Smooth muscle cell (in vitro differentiated cells): ENCODE data around the gene VASN. TPM values are rescaled to one million over a fixed set of nuclear protein-coding genes. Genes with fewer than 3 reads are reported as not detected.

Source experiments
- DNase-seq: peaks from one replicate; lab custom pipeline; 2025; ENCODE audit not compliant: unreplicated experiment; lab: John Stamatoyannopoulos, UW
- H2AFZ ChIP-seq: fragments of 200-600 bp; sonication (generic); 2 replicates; pipeline ENCODE4 v1.6.0; 2016; ENCODE audit warnings: antibody characterized with exemption, low read depth, mild to moderate bottlenecking
- H3F3A ChIP-seq: fragments of 200-600 bp; sonication (generic); 2 replicates; pipeline ENCODE4 v1.6.0; 2017; ENCODE audit warnings: antibody characterized with exemption, low read depth
- H3K27ac ChIP-seq: fragments of 200-600 bp; sonication (generic); 2 replicates; pipeline ENCODE4 v1.5.1; 2016; ENCODE audit warnings: low read depth, mild to moderate bottlenecking
- H3K27me3 ChIP-seq: fragments of 200-600 bp; sonication (generic); 2 replicates; pipeline ENCODE4 v1.6.1; 2016; ENCODE audit warnings: low read depth, mild to moderate bottlenecking
- H3K36me3 ChIP-seq: fragments of 200-600 bp; sonication (generic); 2 replicates; pipeline ENCODE4 v1.5.1; 2016; ENCODE audit warnings: low read depth
- H3K4me1 ChIP-seq: fragments of 200-600 bp; sonication (generic); 2 replicates; pipeline ENCODE4 v1.5.1; 2016; ENCODE audit warnings: low read depth
- H3K4me2 ChIP-seq: fragments of 200-600 bp; sonication (generic); 2 replicates; pipeline ENCODE4 v1.6.0; 2016; ENCODE audit warnings: mild to moderate bottlenecking
- H3K4me3 ChIP-seq: fragments of 200-600 bp; sonication (generic); 2 replicates; pipeline ENCODE4 v1.5.1; 2016; ENCODE audit warnings: mild to moderate bottlenecking
- H3K79me2 ChIP-seq: fragments of 200-600 bp; sonication (generic); 2 replicates; pipeline ENCODE4 v1.6.0; 2016; ENCODE audit warnings: low read depth, mild to moderate bottlenecking
- H3K9ac ChIP-seq: fragments of 200-600 bp; sonication (generic); 2 replicates; pipeline ENCODE4 v1.6.0; 2016; ENCODE audit warnings: low read depth
- H3K9me3 ChIP-seq: fragments of 200-600 bp; sonication (generic); replicated peaks from 2 replicates; pipeline ENCODE4 v1.5.1; 2016; ENCODE audit warnings: low read depth
- H4K20me1 ChIP-seq: fragments of 200-600 bp; sonication (generic); 2 replicates; pipeline ENCODE4 v1.6.0; 2016; ENCODE audit warnings: low read depth
- WGBS: methylation state at CpG from one replicate; pipeline ENCODE4 v1.1.7; 2016; ENCODE audit warnings: low lambda C conversion rate; 5-methylcytosine and 5-hydroxymethylcytosine counted together
- polyA plus RNA-seq: library from polyadenylated mRNA; unstranded; fragments of >200 nt; fragmentation: Nextera tagmentation; extraction: Ambion mirVana; gene quantifications from 2 replicates; pipeline ENCODE4 v1.2.1, GENCODE V29; 2016
- total RNA-seq: library from RNA; depleted of rRNA; stranded (reverse); fragments of >200 nt; gene quantifications from 2 replicates; pipeline ENCODE4 v1.2.3, GENCODE V29; 2014
- TF ChIP-seq, protein P1 (sequence below): fragments of 200-600 bp; sonication (generic); IDR thresholded peaks from 2 replicates; pipeline ENCODE4 v1.5.1; 2017; ENCODE audit warnings: borderline replicate concordance, mild to moderate bottlenecking, antibody characterized with exemption; ENCODE audit not compliant: insufficient read depth, poor library complexity, severe bottlenecking

Gene VASN
- total and polyA plus RNA-seq, 2 experiments from 2014 or later = 30.0 to 150 TPM

DNA sequence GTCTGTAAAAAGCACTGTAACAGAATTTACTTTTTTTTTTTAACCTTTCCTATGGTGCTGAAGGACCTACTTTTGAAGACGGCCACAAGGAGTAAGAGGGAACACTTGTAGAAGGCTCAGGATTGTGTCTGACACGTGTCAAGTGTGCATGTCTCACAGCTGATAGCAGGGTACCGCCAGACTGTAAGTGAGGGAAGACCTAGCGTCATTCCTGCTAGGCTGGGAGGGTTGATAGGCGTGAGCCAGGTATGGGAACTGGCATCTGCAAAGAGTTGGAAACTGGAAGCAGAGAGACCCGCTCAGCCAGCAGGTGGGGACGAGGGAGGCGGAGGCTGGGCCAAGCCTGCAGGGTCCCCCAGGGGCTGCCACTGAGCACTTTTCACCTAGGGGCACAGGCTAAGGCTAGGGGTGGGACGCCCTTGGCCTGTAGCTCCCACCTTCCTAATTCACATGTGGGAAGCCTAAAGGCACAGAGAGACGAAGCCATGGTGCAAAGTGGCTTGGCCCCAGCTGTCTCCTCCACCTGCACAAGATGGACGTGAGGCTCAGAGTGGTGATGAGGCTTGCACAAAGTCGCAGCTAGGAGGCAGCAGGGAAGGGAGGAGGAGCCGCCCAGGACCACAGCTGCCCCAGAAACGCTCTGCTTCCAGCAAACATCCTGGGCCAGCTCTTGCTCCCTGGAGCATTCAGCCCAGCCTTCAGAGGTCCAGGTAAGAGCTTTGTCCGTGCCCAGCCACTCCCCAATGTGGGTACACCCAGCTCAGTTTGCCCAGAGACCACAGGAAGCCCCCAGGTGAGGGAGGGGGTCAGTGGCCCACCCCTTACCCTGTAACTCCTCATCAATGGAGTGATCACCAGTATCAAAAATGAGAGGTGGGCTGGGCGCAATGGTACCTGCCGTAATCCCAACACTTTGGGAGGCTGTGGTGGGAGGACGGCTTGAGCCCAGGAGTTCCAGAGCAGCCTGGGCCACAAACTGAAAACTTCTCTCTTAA, 18.9 kb downstream of the VASN start:
- H3K4me2 ChIP-seq = no peak overlapping the region
- no peaks in the 10 kb centered on the region for H3K27me3 ChIP-seq
- H3K79me2 ChIP-seq = no peaks in the 10 kb centered on the region
- no peak overlapping the region for H3K4me3 ChIP-seq
- no peak for DNase-seq
- 89% methylated on average over 18 of the region's 18 CpGs for WGBS
- H3K9me3 ChIP-seq = no peaks in the 10 kb centered on the region
- no peak overlapping the region for H2AFZ ChIP-seq
- H4K20me1 ChIP-seq = no peaks in the 10 kb centered on the region
- H3K27ac ChIP-seq = no peak overlapping the region
- H3F3A ChIP-seq = no peaks in the 10 kb centered on the region
- TF ChIP-seq, protein P1, sequence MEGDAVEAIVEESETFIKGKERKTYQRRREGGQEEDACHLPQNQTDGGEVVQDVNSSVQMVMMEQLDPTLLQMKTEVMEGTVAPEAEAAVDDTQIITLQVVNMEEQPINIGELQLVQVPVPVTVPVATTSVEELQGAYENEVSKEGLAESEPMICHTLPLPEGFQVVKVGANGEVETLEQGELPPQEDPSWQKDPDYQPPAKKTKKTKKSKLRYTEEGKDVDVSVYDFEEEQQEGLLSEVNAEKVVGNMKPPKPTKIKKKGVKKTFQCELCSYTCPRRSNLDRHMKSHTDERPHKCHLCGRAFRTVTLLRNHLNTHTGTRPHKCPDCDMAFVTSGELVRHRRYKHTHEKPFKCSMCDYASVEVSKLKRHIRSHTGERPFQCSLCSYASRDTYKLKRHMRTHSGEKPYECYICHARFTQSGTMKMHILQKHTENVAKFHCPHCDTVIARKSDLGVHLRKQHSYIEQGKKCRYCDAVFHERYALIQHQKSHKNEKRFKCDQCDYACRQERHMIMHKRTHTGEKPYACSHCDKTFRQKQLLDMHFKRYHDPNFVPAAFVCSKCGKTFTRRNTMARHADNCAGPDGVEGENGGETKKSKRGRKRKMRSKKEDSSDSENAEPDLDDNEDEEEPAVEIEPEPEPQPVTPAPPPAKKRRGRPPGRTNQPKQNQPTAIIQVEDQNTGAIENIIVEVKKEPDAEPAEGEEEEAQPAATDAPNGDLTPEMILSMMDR = no peak
- no peaks in the 10 kb centered on the region for H3K36me3 ChIP-seq
- peaks cover 41% of the 10 kb centered on the region for H3K4me1 ChIP-seq
- no peak overlapping the region for H3K9ac ChIP-seq

DNA sequence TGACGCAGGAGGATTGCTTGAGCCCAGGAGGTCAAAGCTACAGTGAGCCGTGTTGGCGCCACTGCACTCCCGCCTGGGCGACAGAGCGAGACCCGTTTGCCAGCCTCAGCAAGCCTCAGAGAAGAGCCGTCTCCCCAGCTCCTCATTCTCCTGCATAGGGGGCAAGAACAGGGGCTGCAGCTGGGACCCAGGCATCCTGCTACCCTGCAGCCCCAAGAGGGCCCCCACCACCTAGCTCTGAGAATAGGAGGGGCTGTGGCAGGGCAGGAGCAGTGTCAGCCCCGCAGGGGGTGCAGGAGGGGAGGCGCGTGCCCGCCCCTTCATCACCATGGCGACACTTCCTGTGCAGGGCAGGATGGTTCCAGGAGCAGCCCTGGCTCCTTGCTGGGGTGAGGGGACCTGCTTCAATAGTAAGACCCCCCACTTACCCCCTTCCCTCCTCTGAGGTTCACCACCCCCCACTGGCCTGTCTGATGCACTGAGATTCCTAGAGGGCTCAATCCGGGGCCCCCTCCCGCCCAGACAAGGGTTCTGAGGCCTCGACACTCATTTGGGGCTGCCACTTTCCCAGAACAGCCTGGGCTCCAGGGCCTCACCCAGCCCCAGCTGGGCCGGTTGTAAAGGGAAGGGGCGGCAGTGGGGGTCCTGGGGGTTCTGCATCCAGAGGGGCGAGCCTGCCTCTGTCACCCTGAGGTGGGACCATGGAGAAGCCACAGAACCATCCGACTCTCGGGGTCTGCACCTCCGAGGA, 20.2 kb downstream of the VASN start:
- 85% methylated on average over 20 of the region's 22 CpGs for WGBS
- Histone ChIP-seq H3K4me1 (peaks cover 41% of the 10 kb centered on the region), H3K4me2 (peak overlapping the region; percentile 40), H3K36me3 (no peaks in the 10 kb centered on the region), H3K27me3 (no peaks in the 10 kb centered on the region), H3K79me2 (no peaks in the 10 kb centered on the region), H3F3A (no peaks in the 10 kb centered on the region), H2AFZ (no peak overlapping the region), H3K9me3 (no peaks in the 10 kb centered on the region), H3K4me3 (no peak overlapping the region), H3K27ac (peak overlapping the region; percentile 75), H4K20me1 (no peaks in the 10 kb centered on the region), H3K9ac (no peak overlapping the region)
- DNase-seq = no peak
- TF ChIP-seq, protein P1 = no peak

DNA sequence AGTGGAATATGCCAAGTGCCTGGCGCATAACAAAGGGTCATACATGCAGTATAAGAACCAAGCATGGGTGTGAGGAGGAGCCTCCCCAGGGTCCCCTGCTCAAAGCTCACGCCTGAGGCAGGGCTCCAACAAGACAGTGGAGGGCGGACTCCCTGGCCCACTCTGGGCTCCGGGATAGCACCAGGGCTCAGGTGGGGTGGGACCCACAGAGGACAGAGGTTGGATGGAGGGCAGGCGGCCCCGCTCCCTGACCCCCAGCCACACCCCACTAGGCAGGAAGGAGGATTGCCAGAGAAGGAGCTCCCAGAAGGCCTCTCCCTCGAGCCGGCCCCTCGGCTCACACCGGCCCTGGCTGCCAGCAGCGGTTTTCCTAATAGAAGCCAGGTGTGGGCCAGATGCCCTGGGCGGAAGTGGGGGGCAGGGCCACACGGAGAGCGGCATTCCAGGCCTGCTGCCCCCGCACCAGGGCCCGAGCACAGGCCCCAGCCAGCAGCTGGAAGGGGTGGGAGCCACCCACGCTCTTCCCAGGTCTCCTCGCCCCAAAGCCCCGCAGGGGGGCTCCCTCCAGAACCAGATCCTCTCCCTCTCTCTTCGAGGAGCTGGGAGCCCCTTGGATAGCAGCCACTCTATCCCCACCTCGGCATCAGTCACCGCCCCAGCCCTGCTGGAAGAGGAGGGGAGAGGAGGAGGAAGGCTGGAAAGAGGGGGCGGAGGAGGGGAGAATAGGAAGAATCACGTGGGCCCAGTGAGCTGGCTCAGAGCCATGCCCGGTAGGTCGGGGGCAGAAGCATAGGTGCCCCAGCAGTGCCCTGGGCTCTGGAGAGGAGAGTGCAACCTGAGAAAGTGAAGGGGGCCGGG, 21.0 kb downstream of the VASN start:
- DNase-seq = no peak
- Histone ChIP-seq H3F3A (no peaks in the 10 kb centered on the region), H3K9me3 (no peaks in the 10 kb centered on the region), H3K79me2 (no peaks in the 10 kb centered on the region), H3K27me3 (no peaks in the 10 kb centered on the region), H3K36me3 (no peaks in the 10 kb centered on the region), H3K4me1 (peaks cover 41% of the 10 kb centered on the region), H3K4me3 (no peak overlapping the region), H2AFZ (no peak overlapping the region), H4K20me1 (no peaks in the 10 kb centered on the region), H3K4me2 (peak overlapping the region; percentile 40), H3K9ac (no peak overlapping the region), H3K27ac (peak overlapping the region; percentile 75)
- TF ChIP-seq, protein P1 = no peak
- 27% methylated on average over 25 of the region's 27 CpGs for WGBS
